ENCODE measurements around the gene MFSD12. TPM values are rescaled to one million over a fixed set of nuclear protein-coding genes. Genes with fewer than 3 reads are reported as not detected.

MFSD12 gene
- total RNA-seq, 2 donors from 2014 or later: 28.4 to 54.3 TPM

DNA sequence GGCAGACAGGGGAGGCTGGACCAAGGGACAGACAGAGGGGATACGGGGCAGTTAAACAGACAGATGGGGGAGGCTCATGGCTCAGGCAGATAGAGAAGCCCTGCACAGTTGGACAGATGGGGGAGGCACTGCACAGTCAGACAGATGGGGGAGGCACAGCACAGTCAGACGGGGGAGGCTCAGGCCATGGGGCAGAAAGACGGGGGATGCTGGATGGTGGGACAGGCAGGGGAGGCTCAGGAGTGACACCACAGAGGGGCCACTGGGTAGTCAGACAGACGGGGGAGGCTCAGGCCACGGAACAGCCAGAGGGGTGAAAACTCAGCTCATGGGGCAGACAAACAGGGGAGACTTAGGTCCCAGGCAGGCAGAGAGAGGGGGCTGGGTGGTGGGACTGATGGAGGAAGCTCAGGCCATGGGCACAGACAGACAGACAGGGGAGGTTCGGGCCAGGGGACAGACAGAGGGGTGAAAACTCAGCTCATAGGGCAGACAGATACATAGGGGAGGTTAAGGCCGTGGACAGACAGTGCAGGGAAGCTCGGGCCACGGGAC, 886 bp downstream of the MFSD12 start:
- DNase-seq: no peak
- no peaks in the 10 kb centered on the region for H3K36me3 ChIP-seq
- TF ChIP-seq, protein P1, sequence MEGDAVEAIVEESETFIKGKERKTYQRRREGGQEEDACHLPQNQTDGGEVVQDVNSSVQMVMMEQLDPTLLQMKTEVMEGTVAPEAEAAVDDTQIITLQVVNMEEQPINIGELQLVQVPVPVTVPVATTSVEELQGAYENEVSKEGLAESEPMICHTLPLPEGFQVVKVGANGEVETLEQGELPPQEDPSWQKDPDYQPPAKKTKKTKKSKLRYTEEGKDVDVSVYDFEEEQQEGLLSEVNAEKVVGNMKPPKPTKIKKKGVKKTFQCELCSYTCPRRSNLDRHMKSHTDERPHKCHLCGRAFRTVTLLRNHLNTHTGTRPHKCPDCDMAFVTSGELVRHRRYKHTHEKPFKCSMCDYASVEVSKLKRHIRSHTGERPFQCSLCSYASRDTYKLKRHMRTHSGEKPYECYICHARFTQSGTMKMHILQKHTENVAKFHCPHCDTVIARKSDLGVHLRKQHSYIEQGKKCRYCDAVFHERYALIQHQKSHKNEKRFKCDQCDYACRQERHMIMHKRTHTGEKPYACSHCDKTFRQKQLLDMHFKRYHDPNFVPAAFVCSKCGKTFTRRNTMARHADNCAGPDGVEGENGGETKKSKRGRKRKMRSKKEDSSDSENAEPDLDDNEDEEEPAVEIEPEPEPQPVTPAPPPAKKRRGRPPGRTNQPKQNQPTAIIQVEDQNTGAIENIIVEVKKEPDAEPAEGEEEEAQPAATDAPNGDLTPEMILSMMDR (IDR thresholded peaks at IDR 0.05): no peak
- H3K9me3 ChIP-seq: no peaks in the 10 kb centered on the region
- peak overlapping the region; percentile 93 for H3K4me3 ChIP-seq
- H3K9ac ChIP-seq (ENCODE audit: low read depth in 2 of 2, low read length in 2 of 2): peak overlapping the region; percentile 77 to 90
- intact Hi-C loops (cut with DNase I): no loop called here
- H3K27me3 ChIP-seq: no peaks in the 10 kb centered on the region
- H3K27ac ChIP-seq: no peak overlapping the region
- H3K4me1 ChIP-seq: no peaks in the 10 kb centered on the region

DNA sequence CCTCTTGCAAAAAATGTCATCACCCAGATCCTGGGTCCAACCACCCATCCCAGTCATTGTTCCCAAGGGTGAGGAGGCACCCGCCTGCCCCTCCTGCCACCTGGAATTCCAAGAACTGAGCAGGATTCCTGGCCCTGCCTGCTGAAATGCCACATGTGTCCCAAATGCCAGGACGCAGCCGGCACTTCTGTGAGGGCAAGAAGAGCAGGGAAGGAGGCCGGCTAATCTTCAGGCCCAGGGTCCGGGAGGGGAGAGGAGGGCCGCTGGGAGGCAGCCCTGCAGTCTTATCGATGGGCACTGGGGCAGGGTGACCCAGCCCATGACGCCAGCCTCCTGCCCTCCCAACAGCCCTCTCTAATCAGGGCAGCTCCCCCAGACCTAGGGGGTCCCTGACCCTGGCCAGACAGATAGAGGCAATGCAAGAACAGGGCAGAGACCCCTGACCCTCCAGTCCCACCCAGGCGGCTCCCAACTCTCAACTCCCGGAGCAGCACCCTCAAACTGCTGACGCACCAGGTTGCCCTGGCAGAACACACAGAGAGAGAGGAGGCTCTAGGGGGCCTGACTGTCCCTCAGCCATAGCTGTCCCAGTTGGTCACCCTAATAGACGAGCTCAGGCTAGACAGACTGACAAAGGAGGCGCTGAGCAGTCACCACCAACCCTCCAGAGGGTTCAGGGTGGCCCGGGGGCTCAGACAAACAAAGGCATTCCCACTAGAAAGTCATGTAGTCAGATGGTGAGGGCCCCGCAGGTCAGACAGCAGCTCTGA, 1.5 kb downstream of the MFSD12 start:
- DNase-seq: no peak
- H3K4me1 ChIP-seq: no peaks in the 10 kb centered on the region
- no peak overlapping the region for H3K27ac ChIP-seq
- H3K9ac ChIP-seq (ENCODE audit: low read depth in 2 of 2, low read length in 2 of 2): peak overlapping the region; percentile 77 to 90
- H3K27me3 ChIP-seq: no peaks in the 10 kb centered on the region
- intact Hi-C loops (cut with DNase I): no loop called here
- H3K9me3 ChIP-seq: no peaks in the 10 kb centered on the region
- H3K36me3 ChIP-seq: no peaks in the 10 kb centered on the region
- TF ChIP-seq, protein P1 (IDR thresholded peaks at IDR 0.05): no peak
- peak overlapping the region; percentile 93 for H3K4me3 ChIP-seq

- H3K9ac ChIP-seq (ENCODE audit: low read depth in 2 of 2, low read length in 2 of 2): no peak overlapping the region
- no peaks in the 10 kb centered on the region for H3K4me1 ChIP-seq
- TF ChIP-seq, protein P1 (IDR thresholded peaks at IDR 0.05): no peak
- H3K27ac ChIP-seq: peak overlapping the region; percentile 20
- H3K4me3 ChIP-seq: no peak overlapping the region
- no peaks in the 10 kb centered on the region for H3K27me3 ChIP-seq
- intact Hi-C loops (cut with DNase I): no loop called here
- DNase-seq: no peak
- no peaks in the 10 kb centered on the region for H3K36me3 ChIP-seq
- H3K9me3 ChIP-seq: no peaks in the 10 kb centered on the region
These were observed 2.9 kb downstream of the MFSD12 start for GRCh38 chr19:3554254-3555083.

DNA sequence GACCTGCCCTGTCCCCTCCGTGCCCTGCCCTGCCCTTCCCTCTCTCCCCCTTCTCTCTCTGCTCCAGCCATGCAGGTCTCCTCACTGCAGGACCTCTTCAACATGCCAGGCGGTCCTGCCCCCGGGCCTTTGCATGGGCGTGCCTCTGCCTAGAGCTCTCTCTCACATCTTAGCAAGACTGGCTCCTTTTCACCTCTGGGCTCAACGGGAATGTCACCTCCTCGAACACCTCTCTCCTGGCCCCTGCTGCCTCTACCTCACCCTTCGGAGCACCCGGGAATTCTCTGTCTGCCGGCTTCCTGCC, 5.6 kb downstream of the MFSD12 start:
- no peak overlapping the region for H3K4me3 ChIP-seq
- H3K36me3 ChIP-seq: no peaks in the 10 kb centered on the region
- no peaks in the 10 kb centered on the region for H3K9me3 ChIP-seq
- no peaks in the 10 kb centered on the region for H3K27me3 ChIP-seq
- intact Hi-C loops (cut with DNase I): no loop called here
- TF ChIP-seq, protein P1 (IDR thresholded peaks at IDR 0.05): no peak
- no peak for DNase-seq
- no peak overlapping the region for H3K27ac ChIP-seq
- no peaks in the 10 kb centered on the region for H3K4me1 ChIP-seq
- no peak overlapping the region for H3K9ac ChIP-seq (ENCODE audit: low read depth in 2 of 2, low read length in 2 of 2)

GRCh38 chr19:3550947-3551791, 6.2 kb downstream of the MFSD12 start:
- TF ChIP-seq, protein P1 (IDR thresholded peaks at IDR 0.05): no peak
- H3K27ac ChIP-seq: no peak overlapping the region
- H3K4me3 ChIP-seq: no peak overlapping the region
- intact Hi-C loops (cut with DNase I): no loop called here
- H3K9ac ChIP-seq (ENCODE audit: low read depth in 2 of 2, low read length in 2 of 2): no peak overlapping the region
- no peaks in the 10 kb centered on the region for H3K4me1 ChIP-seq
- no peaks in the 10 kb centered on the region for H3K9me3 ChIP-seq
- no peak for DNase-seq
- no peaks in the 10 kb centered on the region for H3K36me3 ChIP-seq
- no peaks in the 10 kb centered on the region for H3K27me3 ChIP-seq
